Measurements from ENCODE around the gene BSDC1. TPM values are rescaled to one million over a fixed set of nuclear protein-coding genes. Genes with fewer than 3 reads are reported as not detected.
"Not testable (repeated sequence)": the region's sequence is repeated elsewhere in the genome, so short reads cannot be mapped to it uniquely, and the experiment has no call there.

Gene BSDC1
- total RNA-seq, 1 donor from 2014 or later, result 50.3 TPM

DNA sequence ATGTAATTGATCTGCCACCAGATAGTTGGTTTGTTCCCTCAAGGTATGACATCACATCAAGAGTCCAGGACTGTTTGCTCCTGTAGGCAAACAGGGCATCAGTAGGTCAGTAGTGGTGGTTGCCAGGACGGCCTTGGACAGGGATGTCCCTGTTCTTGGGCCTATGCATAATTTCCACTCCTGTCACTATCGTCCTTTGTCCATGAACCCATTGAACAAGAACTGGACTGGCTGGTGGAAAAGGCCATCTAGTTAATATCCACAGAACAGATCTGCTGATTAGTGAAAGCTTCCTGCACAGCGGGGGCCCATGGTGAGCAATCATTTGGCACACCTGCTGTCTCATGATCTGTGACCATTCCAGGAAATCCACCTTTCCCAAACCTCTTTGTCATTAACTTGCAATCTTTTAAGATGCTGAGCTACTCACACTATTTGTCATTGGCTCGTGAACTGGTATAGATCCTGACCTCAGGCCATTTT lies 12.4 kb upstream of the BSDC1 start:
- no peak overlapping the region for H3K27ac Mint-ChIP-seq
- intact Hi-C loops (cut with micrococcal nuclease), result no loop called here
- DNase-seq (ENCODE audit: low spot score), result no peak
- H3K4me1 Mint-ChIP-seq (ENCODE audit: low read depth), result no peaks in the 10 kb centered on the region
- H3K9me3 Mint-ChIP-seq, result no peaks in the 10 kb centered on the region
- H3K4me3 Mint-ChIP-seq, result no peak overlapping the region
- no peaks in the 10 kb centered on the region for H3K36me3 Mint-ChIP-seq (ENCODE audit: low read depth)
- peaks cover 13% of the 10 kb centered on the region for H3K27me3 Mint-ChIP-seq (ENCODE audit: insufficient read depth)

DNA sequence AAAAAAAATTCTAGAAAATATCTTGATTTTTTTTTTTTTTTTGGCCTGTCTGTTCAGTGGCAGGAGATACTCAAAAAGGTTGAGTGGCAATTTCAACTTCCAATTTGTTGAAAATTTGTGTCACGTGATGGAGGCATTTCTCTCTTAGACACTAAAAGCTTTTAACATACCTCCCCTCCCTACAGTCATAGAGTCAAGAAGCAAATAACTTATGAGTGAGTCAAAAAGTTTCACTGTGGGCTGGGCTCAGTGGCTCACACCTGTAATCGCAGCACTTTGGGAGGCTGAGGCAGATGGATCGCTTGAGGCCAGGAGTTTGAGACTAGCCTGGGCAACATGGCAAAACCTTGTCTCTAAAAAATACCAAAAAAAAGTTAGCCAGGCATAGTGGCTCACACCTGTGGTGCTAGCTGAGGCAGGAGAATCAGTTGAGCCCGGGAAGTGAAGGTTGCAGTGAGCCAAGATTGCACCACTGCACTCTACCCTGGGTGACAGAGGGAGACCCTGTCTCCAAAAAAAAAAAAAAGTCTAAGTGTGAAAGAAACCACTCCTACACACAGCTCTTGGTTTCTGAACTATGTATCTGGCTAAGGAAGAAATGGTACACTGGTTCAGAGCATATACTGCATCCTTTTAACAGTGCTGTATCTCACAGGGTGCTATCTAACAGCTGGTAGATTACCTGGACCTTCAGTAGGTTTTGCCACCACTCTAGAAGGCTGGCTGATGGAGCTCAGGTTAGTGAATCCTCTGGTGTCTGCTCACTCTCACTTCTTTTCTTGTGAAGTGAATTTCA lies 11.6 kb upstream of the BSDC1 start:
- H3K4me3 Mint-ChIP-seq, result no peak overlapping the region
- no peaks in the 10 kb centered on the region for H3K9me3 Mint-ChIP-seq
- no peak overlapping the region for H3K27ac Mint-ChIP-seq
- peaks cover 12% of the 10 kb centered on the region for H3K27me3 Mint-ChIP-seq (ENCODE audit: insufficient read depth)
- intact Hi-C loops (cut with micrococcal nuclease), result no loop called here
- no peaks in the 10 kb centered on the region for H3K4me1 Mint-ChIP-seq (ENCODE audit: low read depth)
- no peaks in the 10 kb centered on the region for H3K36me3 Mint-ChIP-seq (ENCODE audit: low read depth)
- DNase-seq (ENCODE audit: low spot score), result no peak

DNA sequence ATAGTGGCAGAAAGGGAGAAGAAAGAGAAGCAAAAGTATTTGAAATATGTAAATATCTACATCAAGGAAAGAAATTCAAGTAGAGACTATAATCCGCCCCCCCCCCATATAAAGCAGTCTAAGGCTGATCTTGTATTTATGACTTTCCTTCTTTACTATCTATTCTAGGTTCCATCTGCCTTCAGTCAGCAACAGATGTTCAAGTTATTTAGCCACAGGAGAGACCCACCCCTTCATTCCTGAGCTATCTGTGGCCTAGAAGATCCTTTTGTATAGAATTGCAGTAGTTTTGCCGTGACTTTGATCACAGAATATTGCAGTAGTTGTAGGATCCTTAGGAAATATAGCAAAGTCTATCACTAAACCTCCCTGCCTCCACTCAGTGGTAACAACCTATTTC lies 10.7 kb upstream of the BSDC1 start:
- H3K27me3 Mint-ChIP-seq (ENCODE audit: insufficient read depth), result peaks cover 11% of the 10 kb centered on the region
- H3K36me3 Mint-ChIP-seq (ENCODE audit: low read depth), result no peaks in the 10 kb centered on the region
- intact Hi-C loops (cut with micrococcal nuclease), result no loop called here
- no peaks in the 10 kb centered on the region for H3K9me3 Mint-ChIP-seq
- no peak overlapping the region for H3K27ac Mint-ChIP-seq
- no peak for DNase-seq (ENCODE audit: low spot score)
- no peak overlapping the region for H3K4me3 Mint-ChIP-seq
- H3K4me1 Mint-ChIP-seq (ENCODE audit: low read depth), result no peaks in the 10 kb centered on the region

- peak; percentile 10 for DNase-seq (ENCODE audit: low spot score)
- no peaks in the 10 kb centered on the region for H3K4me1 Mint-ChIP-seq (ENCODE audit: low read depth)
- no peaks in the 10 kb centered on the region for H3K36me3 Mint-ChIP-seq (ENCODE audit: low read depth)
- H3K9me3 Mint-ChIP-seq, result no peaks in the 10 kb centered on the region
- intact Hi-C loops (cut with micrococcal nuclease), result loop anchor here (1.0 to 2.0 kb wide), 2 partner anchors 13 to 472 kb away; no protein-coding TSS in a partner anchor
- H3K4me3 Mint-ChIP-seq, result no peak overlapping the region
- peaks cover 20% of the 10 kb centered on the region for H3K27me3 Mint-ChIP-seq (ENCODE audit: insufficient read depth)
- no peak overlapping the region for H3K27ac Mint-ChIP-seq
These were observed 6.8 kb upstream of the BSDC1 start for GRCh38 chr1:32400876-32401631.

GRCh38 chr1:32399843-32400242 lies 5.6 kb upstream of the BSDC1 start:
- no peaks in the 10 kb centered on the region for H3K36me3 Mint-ChIP-seq (ENCODE audit: low read depth)
- H3K27me3 Mint-ChIP-seq (ENCODE audit: insufficient read depth), result peaks cover 16% of the 10 kb centered on the region
- intact Hi-C loops (cut with micrococcal nuclease), result loop anchor here (2.0 kb wide), 1 partner anchor 473 kb away; no protein-coding TSS in a partner anchor

GRCh38 chr1:32398401-32398800 lies 4.2 kb upstream of the BSDC1 start:
- intact Hi-C loops (cut with micrococcal nuclease), result no loop called here
- Mint-ChIP-seq H3K4me1 (ENCODE audit: low read depth) (peaks cover 12% of the 10 kb centered on the region), H3K36me3 (ENCODE audit: low read depth) (peaks cover 2% of the 10 kb centered on the region), H3K4me3 (no peak overlapping the region), H3K9me3 (no peaks in the 10 kb centered on the region), H3K27ac (no peak overlapping the region), H3K27me3 (ENCODE audit: insufficient read depth) (peaks cover 15% of the 10 kb centered on the region)
- DNase-seq (ENCODE audit: low spot score), result no peak

More at GRCh38 chr1:32399843-32400242, 5.6 kb upstream of the BSDC1 start:
- H3K4me1 Mint-ChIP-seq (ENCODE audit: low read depth), result peaks cover 5% of the 10 kb centered on the region
- no peak for DNase-seq (ENCODE audit: low spot score)
- no peak overlapping the region for H3K27ac Mint-ChIP-seq
- no peak overlapping the region for H3K4me3 Mint-ChIP-seq
- H3K9me3 Mint-ChIP-seq, result no peaks in the 10 kb centered on the region

GRCh38 chr1:32396524-32396923 lies 2.3 kb upstream of the BSDC1 start:
- Mint-ChIP-seq H3K4me1 (ENCODE audit: low read depth) (peaks cover 16% of the 10 kb centered on the region), H3K27me3 (ENCODE audit: insufficient read depth) (peaks cover 10% of the 10 kb centered on the region)
- DNase-seq (ENCODE audit: low spot score); H3K27ac Mint-ChIP-seq; H3K9me3 Mint-ChIP-seq; H3K4me3 Mint-ChIP-seq; intact Hi-C loops (cut with micrococcal nuclease); H3K36me3 Mint-ChIP-seq (ENCODE audit: low read depth): not testable (repeated sequence)

DNA sequence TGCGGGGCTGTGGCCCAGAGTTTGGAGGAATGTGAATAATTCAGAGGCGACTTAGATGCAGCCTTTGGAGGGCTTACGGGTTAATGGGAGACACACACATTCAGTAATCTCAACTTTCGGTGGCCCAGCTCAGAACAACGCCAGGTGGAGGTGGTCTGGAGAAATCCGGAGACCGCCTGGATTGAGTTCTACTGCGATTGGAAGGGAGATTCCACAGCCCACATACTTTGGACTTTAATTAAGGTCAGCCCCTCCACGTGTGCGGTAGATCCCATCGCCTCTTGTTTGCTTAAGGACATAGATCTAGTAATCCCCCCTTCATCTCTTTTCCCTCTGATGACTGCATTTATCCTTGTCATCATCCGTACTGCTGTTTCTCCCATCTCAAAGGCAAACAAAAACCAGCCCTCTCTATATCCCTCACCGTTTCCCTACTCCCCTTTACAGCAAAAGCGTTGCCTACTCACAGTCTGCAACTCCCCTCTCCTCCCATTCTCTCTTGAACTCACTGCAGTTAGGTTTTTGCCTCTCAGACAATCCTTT lies 720 bp upstream of the BSDC1 start:
- intact Hi-C loops (cut with micrococcal nuclease), result loop anchor here (1.0 to 2.0 kb wide), 12 partner anchors 44 to 750 kb away; partner anchors contain the start of genes CCDC28B, EIF3I, HDAC1 and IQCC

GRCh38 chr1:32393832-32394140 lies 455 bp downstream of the BSDC1 start:
- no peak for DNase-seq (ENCODE audit: low spot score)
- Mint-ChIP-seq H3K9me3 (no peaks in the 10 kb centered on the region), H3K4me1 (ENCODE audit: low read depth) (peaks cover 16% of the 10 kb centered on the region), H3K4me3 (peak overlapping the region; percentile 97), H3K27me3 (ENCODE audit: insufficient read depth) (peaks cover 7% of the 10 kb centered on the region), H3K27ac (peak overlapping the region; percentile 99), H3K36me3 (ENCODE audit: low read depth) (peaks cover 8% of the 10 kb centered on the region)
- intact Hi-C loops (cut with micrococcal nuclease), result loop anchor here (1.0 to 2.0 kb wide), 12 partner anchors 42 to 749 kb away; partner anchors contain the start of genes CCDC28B, EIF3I, HDAC1 and IQCC

More for the DNA sequence above, 720 bp upstream of the BSDC1 start:
- peak overlapping the region; percentile 97 for H3K4me3 Mint-ChIP-seq
- DNase-seq (ENCODE audit: low spot score), result no peak
- peaks cover 8% of the 10 kb centered on the region for H3K36me3 Mint-ChIP-seq (ENCODE audit: low read depth)
- peak overlapping the region; percentile 99 for H3K27ac Mint-ChIP-seq
- H3K9me3 Mint-ChIP-seq, result no peaks in the 10 kb centered on the region
- H3K4me1 Mint-ChIP-seq (ENCODE audit: low read depth), result peaks cover 16% of the 10 kb centered on the region
- H3K27me3 Mint-ChIP-seq (ENCODE audit: insufficient read depth), result peaks cover 9% of the 10 kb centered on the region

DNA sequence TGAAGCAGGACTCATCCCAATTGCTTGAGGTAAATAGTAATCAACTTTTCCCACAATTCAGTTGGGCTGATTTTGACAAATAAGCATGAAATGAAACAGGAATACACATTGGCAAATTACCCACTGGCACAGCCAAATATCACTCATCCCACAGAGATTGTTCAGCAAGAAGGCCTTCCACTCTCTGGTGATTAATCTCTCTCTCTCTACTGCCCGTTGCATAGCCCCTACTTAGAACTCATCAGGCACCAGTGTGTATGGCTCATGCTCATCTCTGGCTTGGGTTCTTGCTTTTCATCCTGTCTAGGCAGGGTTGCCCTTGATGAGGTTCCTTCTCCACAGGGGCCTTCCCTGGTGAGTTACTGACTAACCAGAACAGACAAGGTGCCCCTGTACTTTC lies 1.1 kb downstream of the BSDC1 start:
- intact Hi-C loops (cut with micrococcal nuclease), result no loop called here
- Mint-ChIP-seq H3K4me3 (peak overlapping the region; percentile 97), H3K27me3 (ENCODE audit: insufficient read depth) (peaks cover 4% of the 10 kb centered on the region), H3K4me1 (ENCODE audit: low read depth) (peaks cover 16% of the 10 kb centered on the region), H3K27ac (peak overlapping the region; percentile 99), H3K9me3 (no peaks in the 10 kb centered on the region), H3K36me3 (ENCODE audit: low read depth) (peaks cover 8% of the 10 kb centered on the region)
- DNase-seq (ENCODE audit: low spot score), result no peak

DNA sequence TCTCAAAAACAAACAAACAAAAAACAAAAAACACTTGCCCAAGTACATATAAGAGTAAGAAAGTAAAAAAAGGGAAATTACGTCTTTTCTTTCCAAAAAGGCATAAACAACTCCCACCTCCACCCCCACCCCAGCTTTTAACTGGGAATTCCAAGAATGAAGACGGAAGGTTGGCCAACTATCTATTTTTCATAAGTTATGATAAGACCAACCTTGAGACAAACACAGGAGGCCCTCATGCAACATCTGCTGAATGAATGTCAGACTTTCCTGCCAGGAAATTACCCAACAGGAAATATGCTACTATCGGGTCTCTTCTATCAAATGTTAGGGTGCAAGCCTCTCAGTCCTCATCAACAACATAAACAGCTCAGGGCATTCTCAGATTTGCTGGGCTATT lies 1.9 kb downstream of the BSDC1 start:
- H3K27ac Mint-ChIP-seq, result peak overlapping the region; percentile 63
- peaks cover 2% of the 10 kb centered on the region for H3K27me3 Mint-ChIP-seq (ENCODE audit: insufficient read depth)
- peaks cover 16% of the 10 kb centered on the region for H3K4me1 Mint-ChIP-seq (ENCODE audit: low read depth)
- no peaks in the 10 kb centered on the region for H3K9me3 Mint-ChIP-seq
- intact Hi-C loops (cut with micrococcal nuclease), result no loop called here
- DNase-seq (ENCODE audit: low spot score), result no peak
- peak overlapping the region; percentile 66 for H3K4me3 Mint-ChIP-seq
- peaks cover 8% of the 10 kb centered on the region for H3K36me3 Mint-ChIP-seq (ENCODE audit: low read depth)

DNA sequence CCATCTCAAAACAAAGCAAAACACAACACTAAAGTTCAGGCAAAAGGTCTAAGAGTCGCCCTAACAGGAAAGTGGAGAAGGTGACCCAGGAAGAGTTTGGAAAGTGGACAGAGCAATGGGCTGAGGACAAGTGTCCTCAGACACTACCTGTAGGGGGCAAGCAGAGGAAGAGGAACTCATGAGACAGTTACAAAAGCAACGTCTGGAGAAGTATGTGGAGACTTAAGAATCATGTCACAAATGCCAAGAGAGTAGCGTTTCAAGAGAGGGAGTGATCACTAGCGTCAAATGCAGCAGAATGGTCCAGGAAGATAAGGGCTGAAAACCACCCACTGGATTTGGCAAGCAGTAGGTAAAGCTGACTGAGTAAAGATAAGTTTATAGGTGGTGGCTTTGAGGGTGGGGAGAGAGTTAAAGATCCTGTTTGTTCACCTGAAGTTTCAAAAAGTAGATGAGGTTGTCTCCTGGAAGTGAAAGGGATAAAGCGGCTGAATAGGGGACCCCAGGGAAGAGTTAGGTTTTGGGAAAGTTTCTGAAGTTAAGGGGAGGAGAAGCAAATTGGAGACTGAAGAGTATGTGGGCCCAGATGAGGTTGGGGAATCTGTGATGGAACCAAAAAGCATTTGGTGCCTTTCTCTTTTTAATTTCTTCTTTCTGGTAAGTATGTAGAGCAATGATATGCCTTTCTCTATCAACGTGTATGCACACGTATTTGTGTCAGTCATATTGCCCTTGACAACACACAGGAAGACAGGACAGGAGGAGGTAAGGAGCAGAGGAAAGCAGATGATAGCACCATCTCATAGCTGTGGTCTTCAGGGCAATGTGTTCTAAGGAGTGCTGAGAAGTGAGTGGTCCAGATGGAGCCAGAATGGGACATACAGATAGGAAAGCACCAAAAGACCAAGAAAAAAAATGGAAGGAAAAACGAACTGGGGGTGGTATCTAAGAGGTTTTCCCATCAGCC lies 3.1 kb downstream of the BSDC1 start:
- no peak for DNase-seq (ENCODE audit: low spot score)
- intact Hi-C loops (cut with micrococcal nuclease), result no loop called here
- Mint-ChIP-seq H3K36me3 (ENCODE audit: low read depth) (peaks cover 16% of the 10 kb centered on the region), H3K9me3 (no peaks in the 10 kb centered on the region), H3K27me3 (ENCODE audit: insufficient read depth) (no peaks in the 10 kb centered on the region), H3K4me3 (no peak overlapping the region), H3K4me1 (ENCODE audit: low read depth) (peaks cover 16% of the 10 kb centered on the region), H3K27ac (no peak overlapping the region)
